HUES64 (cell line): ENCODE data around the gene HIVEP1.

Source experiments
- H3K27ac ChIP-seq: 2 replicates; pipeline ENCODE4 v1.7.0; 2013; ENCODE audit warnings: low read depth, low read length, inconsistent platforms
- H3K27me3 ChIP-seq: 2 replicates; pipeline ENCODE4 v1.6.1; 2013; ENCODE audit warnings: mild to moderate bottlenecking, low read length; ENCODE audit not compliant: insufficient read depth
- H3K36me3 ChIP-seq: 2 replicates; pipeline ENCODE4 v1.6.1; 2013; ENCODE audit warnings: mild to moderate bottlenecking, low read length; ENCODE audit not compliant: insufficient read depth
- H3K4me1 ChIP-seq: 2 replicates; pipeline ENCODE4 v1.6.1; 2013; ENCODE audit warnings: mild to moderate bottlenecking, low read length, moderate library complexity; ENCODE audit not compliant: insufficient read depth
- H3K4me3 ChIP-seq: 2 replicates; pipeline ENCODE4 v1.5.1; 2013; ENCODE audit warnings: mild to moderate bottlenecking, low read length, moderate library complexity
- H3K9ac ChIP-seq: 2 replicates; pipeline ENCODE4 v1.6.1; 2013; ENCODE audit warnings: mild to moderate bottlenecking, low read depth, low read length
- H3K9me3 ChIP-seq: 2 replicates; pipeline ENCODE4 v1.6.1; 2013; ENCODE audit warnings: low read depth, low read length; ENCODE audit not compliant: insufficient read depth
- WGBS: fragments of 150-250, 120-280 bp; methylation state at CpG from one replicate; pipeline ENCODE4 v1.1.7; 2013; ENCODE audit warnings: missing lambda C conversion rate; 5-methylcytosine and 5-hydroxymethylcytosine counted together

HIVEP1 gene

GRCh38 chr6:12125396-12125795 lies 113.3 kb downstream of the HIVEP1 start:
- Histone ChIP-seq H3K36me3 (peaks cover 77% of the 10 kb centered on the region), H3K27ac (no peak overlapping the region), H3K4me1 (no peaks in the 10 kb centered on the region), H3K4me3 (no peak overlapping the region), H3K9ac (no peak overlapping the region), H3K9me3 (no peaks in the 10 kb centered on the region), H3K27me3 (no peaks in the 10 kb centered on the region)
- WGBS = 93% methylated on average over 4 of the region's 4 CpGs

DNA sequence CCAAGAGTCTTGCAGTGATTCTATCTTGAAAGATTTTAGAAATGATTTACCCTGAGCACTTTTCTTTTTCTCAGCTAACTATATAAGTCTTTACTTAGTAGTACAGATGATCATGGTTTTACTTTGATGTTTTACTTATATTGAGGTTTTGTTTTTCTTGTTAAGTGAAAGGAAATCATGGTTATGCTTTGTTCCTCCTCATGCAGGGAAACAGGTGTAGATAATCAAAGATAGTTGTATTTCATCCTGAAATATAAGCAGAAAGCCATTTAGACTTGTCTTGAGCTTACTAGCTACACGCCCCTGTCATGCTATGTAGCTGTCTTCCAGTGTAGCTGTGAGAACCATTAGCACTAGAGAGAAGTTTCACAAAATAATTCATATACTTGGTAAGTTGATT lies 113.9 kb downstream of the HIVEP1 start:
- Histone ChIP-seq H3K4me1 (no peaks in the 10 kb centered on the region), H3K27me3 (no peaks in the 10 kb centered on the region), H3K36me3 (peaks cover 77% of the 10 kb centered on the region), H3K27ac (no peak overlapping the region), H3K4me3 (no peak overlapping the region), H3K9ac (no peak overlapping the region), H3K9me3 (no peaks in the 10 kb centered on the region)
- WGBS = 83% methylated on average over 1 of the region's 1 CpG

DNA sequence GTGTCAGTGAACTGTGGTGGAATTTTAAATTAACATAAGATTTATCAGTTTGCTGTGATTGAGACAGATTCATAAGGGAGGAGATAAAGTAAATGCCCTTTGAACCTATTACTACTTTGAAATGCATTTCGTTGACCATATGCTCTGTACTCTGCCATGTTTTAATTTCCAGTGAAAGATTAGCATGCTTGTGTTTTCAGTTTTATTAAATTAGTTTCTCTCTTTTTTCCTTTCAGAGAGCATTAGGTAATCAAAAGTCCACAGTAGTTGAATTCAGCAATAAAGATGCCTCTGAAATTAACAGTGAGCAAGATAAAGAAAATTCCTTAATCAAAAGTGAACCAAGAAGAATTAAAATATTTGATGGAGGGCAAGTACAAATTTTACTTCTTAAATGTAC lies 117.4 kb downstream of the HIVEP1 start:
- H3K36me3 ChIP-seq = peaks cover 52% of the 10 kb centered on the region; the same call in 1 of the 2 replicates
- no peaks in the 10 kb centered on the region for H3K27me3 ChIP-seq
- H3K9me3 ChIP-seq = no peaks in the 10 kb centered on the region
- no peak overlapping the region for H3K4me3 ChIP-seq
- H3K27ac ChIP-seq = no peak overlapping the region
- no peaks in the 10 kb centered on the region for H3K4me1 ChIP-seq
- no peak overlapping the region for H3K9ac ChIP-seq
- WGBS = 100% methylated on average over 1 of the region's 1 CpG

DNA sequence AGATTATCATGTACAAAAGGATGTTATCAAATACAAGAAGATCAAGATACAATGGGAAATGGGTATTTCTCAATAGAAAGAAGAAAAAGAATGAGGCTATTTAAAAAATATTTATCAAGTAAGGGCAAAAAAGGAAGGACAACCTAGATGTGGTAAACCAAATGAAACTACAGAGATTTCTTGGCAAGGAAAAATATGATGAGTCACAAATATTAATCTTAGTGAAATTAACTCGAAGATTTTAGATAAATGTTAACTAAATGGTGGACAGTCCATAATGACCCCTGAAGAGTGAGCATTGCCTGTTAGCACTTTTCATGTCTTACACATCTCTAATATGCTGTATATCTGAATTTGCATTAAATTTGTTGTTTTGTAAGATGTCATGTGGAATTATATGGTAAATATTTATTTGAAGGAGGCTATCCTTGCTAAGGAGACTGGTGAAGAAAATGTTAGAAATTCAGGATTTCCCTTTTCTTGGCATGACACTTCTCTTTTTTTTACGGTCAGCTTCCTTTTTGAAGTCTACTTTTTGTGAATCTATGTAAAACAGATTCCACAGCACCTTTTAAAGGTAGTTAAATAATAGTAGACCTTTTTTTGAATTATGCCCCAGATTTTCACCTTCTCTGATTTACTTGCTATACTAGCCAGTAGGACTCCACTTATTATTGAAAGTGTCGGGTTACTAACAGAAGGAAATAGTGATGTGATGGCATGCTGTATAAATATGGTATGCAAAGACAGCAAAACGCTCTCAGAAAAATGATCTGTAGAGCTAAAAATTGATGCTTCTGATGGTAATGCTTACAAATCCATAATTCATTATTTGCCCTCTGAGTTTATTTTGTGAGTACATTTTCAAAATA lies 120.5 kb downstream of the HIVEP1 start:
- 88% methylated on average over 3 of the region's 4 CpGs for WGBS
- no peak overlapping the region for H3K9ac ChIP-seq
- no peak overlapping the region for H3K27ac ChIP-seq
- H3K4me1 ChIP-seq = no peaks in the 10 kb centered on the region
- no peaks in the 10 kb centered on the region; the same call in 1 of the 2 replicates for H3K9me3 ChIP-seq
- no peaks in the 10 kb centered on the region for H3K27me3 ChIP-seq
- H3K36me3 ChIP-seq = peaks cover 54% of the 10 kb centered on the region
- no peak overlapping the region for H3K4me3 ChIP-seq

- Histone ChIP-seq H3K9ac (no peak overlapping the region), H3K9me3 (peaks cover 19% of the 10 kb centered on the region), H3K27ac (no peak overlapping the region), H3K27me3 (no peaks in the 10 kb centered on the region), H3K4me1 (no peaks in the 10 kb centered on the region), H3K36me3 (peaks cover 67% of the 10 kb centered on the region), H3K4me3 (no peak overlapping the region)
- 100% methylated on average over 1 of the region's 1 CpG for WGBS
Measured at GRCh38 chr6:12134581-12134980, 122.5 kb downstream of the HIVEP1 start.

DNA sequence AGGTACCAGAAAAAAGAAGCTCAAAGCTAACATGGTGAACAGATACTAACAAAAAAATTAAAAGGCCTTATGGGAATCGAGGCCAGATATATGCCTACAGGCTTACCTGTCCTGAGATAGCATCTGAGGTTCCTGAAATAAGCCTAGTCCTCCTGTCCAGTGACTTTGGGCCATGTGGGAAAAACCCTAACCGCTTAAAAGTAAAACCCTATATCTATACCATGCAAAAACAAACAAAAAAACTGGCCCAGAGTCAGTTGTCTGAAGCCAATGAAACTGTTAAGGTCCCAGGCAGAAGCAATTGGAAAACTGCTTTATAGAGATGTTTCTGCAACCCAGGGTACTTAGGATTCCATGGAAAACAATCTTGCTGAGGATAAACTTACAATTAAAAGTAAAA lies 122.9 kb downstream of the HIVEP1 start:
- no peaks in the 10 kb centered on the region for H3K4me1 ChIP-seq
- peaks cover 23% of the 10 kb centered on the region for H3K9me3 ChIP-seq
- no peak overlapping the region for H3K9ac ChIP-seq
- no peak overlapping the region for H3K27ac ChIP-seq
- H3K27me3 ChIP-seq = no peaks in the 10 kb centered on the region
- H3K4me3 ChIP-seq = no peak overlapping the region
- 89% methylated on average over 2 of the region's 2 CpGs for WGBS
- peaks cover 67% of the 10 kb centered on the region for H3K36me3 ChIP-seq

DNA sequence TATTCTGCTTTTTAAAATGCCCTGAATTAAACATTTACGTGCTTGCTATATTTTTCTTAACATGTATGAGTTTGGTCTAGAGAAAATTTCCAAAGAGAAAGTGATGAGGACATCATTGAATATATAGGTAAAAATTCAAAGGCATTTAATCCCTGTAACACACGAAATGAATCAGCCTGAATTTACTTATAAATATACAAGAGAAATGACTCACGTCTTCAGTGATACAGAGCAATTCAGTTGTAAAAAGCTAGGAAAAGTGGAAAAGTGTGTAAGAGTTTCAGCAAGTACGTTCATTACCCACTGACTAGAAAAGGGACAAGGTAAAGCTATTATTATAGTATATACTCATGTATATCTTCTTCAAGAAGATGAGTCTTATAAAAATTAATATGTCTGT lies 124.8 kb downstream of the HIVEP1 start:
- 100% methylated on average over 1 of the region's 4 CpGs for WGBS
- H3K36me3 ChIP-seq = peaks cover 65% of the 10 kb centered on the region
- no peaks in the 10 kb centered on the region for H3K27me3 ChIP-seq
- no peak overlapping the region for H3K27ac ChIP-seq
- H3K4me3 ChIP-seq = no peak overlapping the region
- peaks cover 29% of the 10 kb centered on the region for H3K9me3 ChIP-seq
- H3K9ac ChIP-seq = no peak overlapping the region
- H3K4me1 ChIP-seq = no peaks in the 10 kb centered on the region

- no peaks in the 10 kb centered on the region for H3K4me1 ChIP-seq
- H3K4me3 ChIP-seq = no peak overlapping the region
- H3K9me3 ChIP-seq = peaks cover 29% of the 10 kb centered on the region
- WGBS = 100% methylated on average over 1 of the region's 1 CpG
- peaks cover 63% of the 10 kb centered on the region for H3K36me3 ChIP-seq
- H3K27ac ChIP-seq = no peak overlapping the region
- no peaks in the 10 kb centered on the region for H3K27me3 ChIP-seq
- H3K9ac ChIP-seq = no peak overlapping the region
Measured at GRCh38 chr6:12137480-12137879, 125.4 kb downstream of the HIVEP1 start.

DNA sequence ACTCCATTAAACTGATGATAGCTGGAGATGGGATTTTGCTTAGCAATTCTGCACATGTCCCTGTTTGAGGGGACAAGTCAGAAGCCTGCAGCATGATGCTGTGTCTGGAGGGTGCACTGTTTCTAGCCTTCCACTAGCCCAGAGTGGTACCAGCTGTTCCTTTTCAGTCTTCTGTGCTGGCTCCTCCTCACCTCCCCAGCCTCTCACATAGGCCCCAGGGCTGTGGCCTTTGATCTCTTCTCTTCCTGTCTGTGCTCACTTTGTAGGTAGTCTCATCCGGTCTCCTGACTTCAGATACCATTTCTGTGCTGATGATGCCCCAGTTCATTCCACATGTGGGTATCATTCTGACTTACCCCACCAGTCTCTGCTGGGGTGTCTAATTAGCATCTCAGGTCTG lies 126.3 kb downstream of the HIVEP1 start:
- H3K27me3 ChIP-seq = no peaks in the 10 kb centered on the region
- 94% methylated on average over 1 of the region's 1 CpG for WGBS
- peaks cover 63% of the 10 kb centered on the region for H3K36me3 ChIP-seq
- no peak overlapping the region for H3K27ac ChIP-seq
- peaks cover 29% of the 10 kb centered on the region for H3K9me3 ChIP-seq
- no peak overlapping the region for H3K4me3 ChIP-seq
- H3K4me1 ChIP-seq = no peaks in the 10 kb centered on the region
- no peak overlapping the region for H3K9ac ChIP-seq

GRCh38 chr6:12138936-12139335 lies 126.8 kb downstream of the HIVEP1 start:
- WGBS = 96% methylated on average over 4 of the region's 4 CpGs
- H3K4me1 ChIP-seq = no peaks in the 10 kb centered on the region
- H3K9ac ChIP-seq = no peak overlapping the region
- no peaks in the 10 kb centered on the region for H3K27me3 ChIP-seq
- H3K36me3 ChIP-seq = peaks cover 63% of the 10 kb centered on the region
- peaks cover 29% of the 10 kb centered on the region for H3K9me3 ChIP-seq
- H3K4me3 ChIP-seq = no peak overlapping the region
- H3K27ac ChIP-seq = no peak overlapping the region

DNA sequence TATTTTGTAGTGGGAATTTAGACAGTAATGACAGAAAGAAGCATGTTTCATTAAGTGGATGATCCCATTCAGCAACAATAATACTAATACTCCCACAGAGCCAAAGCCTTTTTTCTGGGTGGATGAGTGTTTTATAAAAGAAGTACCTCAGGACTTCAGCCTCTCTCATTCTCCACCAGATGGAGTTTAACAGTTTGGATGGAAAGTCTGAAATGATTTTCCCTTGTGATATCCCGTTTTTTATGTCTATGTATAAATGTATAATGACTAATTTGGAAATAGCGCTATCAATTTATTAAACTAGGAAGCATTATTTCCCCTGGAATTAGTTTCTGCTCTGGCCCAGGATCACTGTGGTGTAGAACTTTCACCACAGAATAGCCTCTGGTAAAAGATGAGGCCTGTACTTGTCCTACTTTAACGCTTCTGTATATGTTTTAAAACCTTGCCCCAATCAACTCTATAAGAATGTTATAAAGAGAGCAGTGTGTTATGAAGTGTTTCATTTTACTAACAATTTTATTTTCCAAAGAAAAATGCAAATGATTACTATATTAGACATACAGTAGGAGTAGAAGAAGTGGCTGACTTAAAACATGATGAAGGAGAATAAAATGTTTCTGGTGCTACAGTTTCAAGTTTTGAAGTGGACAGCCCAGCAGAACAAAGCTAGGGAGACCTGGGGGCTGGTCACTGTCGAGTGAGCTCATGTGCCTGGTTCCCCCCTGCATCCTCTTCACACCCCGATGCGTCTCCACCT lies 135.6 kb downstream of the HIVEP1 start:
- H3K36me3 ChIP-seq = peaks cover 8% of the 10 kb centered on the region
- no peak overlapping the region for H3K4me3 ChIP-seq
- no peaks in the 10 kb centered on the region for H3K27me3 ChIP-seq
- no peaks in the 10 kb centered on the region for H3K9me3 ChIP-seq
- 75% methylated on average over 3 of the region's 6 CpGs for WGBS
- H3K27ac ChIP-seq = no peak overlapping the region
- no peak overlapping the region for H3K9ac ChIP-seq
- H3K4me1 ChIP-seq = peaks cover 8% of the 10 kb centered on the region; the same call in 1 of the 2 replicates
